ENCODE results near the gene SSB.

DNA sequence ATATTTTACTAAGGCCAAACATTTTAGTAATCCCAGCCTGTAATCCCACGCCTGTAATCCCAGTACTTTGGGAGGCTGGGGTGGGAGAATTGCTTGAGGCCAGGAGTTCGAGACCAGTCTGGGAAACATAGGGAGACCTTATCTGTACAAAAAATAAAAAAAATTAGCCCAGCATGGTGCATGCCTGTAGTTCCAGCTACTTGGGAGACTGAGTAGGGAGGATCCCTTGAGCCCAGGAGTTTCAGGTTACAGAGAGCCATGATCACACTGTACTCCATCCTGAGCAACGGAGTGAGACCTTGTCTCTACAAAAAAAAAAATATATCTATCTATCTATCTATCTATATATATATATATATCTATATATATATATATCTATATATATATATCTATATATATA, 45.9 kb upstream of the SSB start:
- TF ChIP-seq, protein P1, sequence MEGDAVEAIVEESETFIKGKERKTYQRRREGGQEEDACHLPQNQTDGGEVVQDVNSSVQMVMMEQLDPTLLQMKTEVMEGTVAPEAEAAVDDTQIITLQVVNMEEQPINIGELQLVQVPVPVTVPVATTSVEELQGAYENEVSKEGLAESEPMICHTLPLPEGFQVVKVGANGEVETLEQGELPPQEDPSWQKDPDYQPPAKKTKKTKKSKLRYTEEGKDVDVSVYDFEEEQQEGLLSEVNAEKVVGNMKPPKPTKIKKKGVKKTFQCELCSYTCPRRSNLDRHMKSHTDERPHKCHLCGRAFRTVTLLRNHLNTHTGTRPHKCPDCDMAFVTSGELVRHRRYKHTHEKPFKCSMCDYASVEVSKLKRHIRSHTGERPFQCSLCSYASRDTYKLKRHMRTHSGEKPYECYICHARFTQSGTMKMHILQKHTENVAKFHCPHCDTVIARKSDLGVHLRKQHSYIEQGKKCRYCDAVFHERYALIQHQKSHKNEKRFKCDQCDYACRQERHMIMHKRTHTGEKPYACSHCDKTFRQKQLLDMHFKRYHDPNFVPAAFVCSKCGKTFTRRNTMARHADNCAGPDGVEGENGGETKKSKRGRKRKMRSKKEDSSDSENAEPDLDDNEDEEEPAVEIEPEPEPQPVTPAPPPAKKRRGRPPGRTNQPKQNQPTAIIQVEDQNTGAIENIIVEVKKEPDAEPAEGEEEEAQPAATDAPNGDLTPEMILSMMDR (IDR thresholded peaks at IDR 0.05): no peak
- TF ChIP-seq POLR2A (IDR thresholded peaks at IDR 0.05) (no peak), EP300 (IDR thresholded peaks at IDR 0.05) (no peak)
